HepG2 (cell line): ENCODE results near the gene OR1L4. TPM values are rescaled to one million over a fixed set of nuclear protein-coding genes. Genes with fewer than 3 reads are reported as not detected.

Experiments
- ATAC-seq: fragments of 200-7000 bp; cut with Tn5 transposase; 3 replicates; pipeline ENCODE4 v1.9.1; 2020; ENCODE audit warnings: mild to moderate bottlenecking, moderate library complexity
- BruUV-seq: library from RNA; stranded (reverse); fragments of 400-500 nt; replicated peaks from 2 replicates; lab custom pipeline; 2021; lab: Mats Ljungman, UMichigan
- CTCF ChIA-PET: fragments of 300-600 bp; formaldehyde crosslinking; extraction: SDS; loops from one replicate; lab custom pipeline; 2021; ENCODE audit warnings: low total read pairs, inconsistent platforms, low intra/inter-chr PET ratio; lab: Yijun Ruan, JAX
- POLR2A ChIA-PET: fragments of 350-600 bp; sonication (Branson Sonifier 250); formaldehyde crosslinking; loops from one replicate; lab custom pipeline; 2020; ENCODE audit warnings: antibody characterized with exemption, inconsistent platforms; lab: Yijun Ruan, JAX
- DNase-seq: peaks from one replicate; pipeline ENCODE4 v3.0.0-alpha.2; 2015; ENCODE audit warnings: low spot score
- FAIRE-seq: peaks from 3 replicates; lab custom pipeline; 2011; peaks lifted over from hg19 to GRCh38; lab: Jason Lieb, UNC
- H2AFZ ChIP-seq: one replicate; pipeline ENCODE4 v1.6.1; 2011; ENCODE audit warnings: low read length, inconsistent platforms
- H3K27ac ChIP-seq: fragments of 300-600 bp; 3 replicates; pipeline ENCODE4 v1.8.0; 2011; ENCODE audit warnings: mixed run types, mild to moderate bottlenecking, mixed read lengths, low read length, inconsistent platforms; ENCODE audit not compliant: insufficient read depth; ENCODE audit errors: extremely low read length
- H3K27me3 ChIP-seq, 2 experiments: fragments of 200-600 bp in 1 of 2; 2 replicates in 1 of 2; 3 replicates in 1 of 2; pipeline versions ENCODE4 v1.6.0 to v1.8.0; 2011; ENCODE audit warnings: low read length in 2 of 2, mild to moderate bottlenecking in 2 of 2, moderate library complexity in 2 of 2, inconsistent platforms in 1 of 2; ENCODE audit not compliant: insufficient read depth in 2 of 2, control insufficient read depth in 1 of 2
- H3K36me3 ChIP-seq, 2 experiments: fragments of 200-600 bp in 1 of 2; replicated peaks in 1 of 2; 2 replicates in 1 of 2; 3 replicates in 1 of 2; pipeline versions ENCODE4 v1.5.1 to v1.8.0; 2011; ENCODE audit warnings: low read length in 2 of 2, inconsistent platforms in 1 of 2; ENCODE audit not compliant: insufficient read depth in 2 of 2, control insufficient read depth in 1 of 2
- H3K4me1 ChIP-seq: 2 replicates; pipeline ENCODE4 v1.5.1; 2012; ENCODE audit warnings: low read length, inconsistent platforms; ENCODE audit not compliant: insufficient read depth
- H3K4me2 ChIP-seq: 2 replicates; pipeline ENCODE4 v1.6.0; 2011; ENCODE audit warnings: low read depth, low read length, inconsistent platforms
- H3K4me3 ChIP-seq, 3 experiments: fragments of 200-600 bp in 1 of 3; sonication (generic), shearing (Covaris generic) in 1 of 3; replicated peaks in 1 of 3; 2 replicates each; pipeline ENCODE4 v1.5.1; 2011 to 2016; ENCODE audit warnings: low read length in 3 of 3, inconsistent platforms in 2 of 3, low read depth in 2 of 3, mild to moderate bottlenecking in 2 of 3, control low read depth in 1 of 3, mixed read lengths in 1 of 3; ENCODE audit not compliant: insufficient read depth in 1 of 3
- H3K79me2 ChIP-seq: one replicate; pipeline ENCODE4 v1.6.1; 2011; ENCODE audit warnings: low read length, inconsistent platforms; ENCODE audit not compliant: insufficient read depth
- H3K9ac ChIP-seq: 2 replicates; pipeline ENCODE4 v1.6.0; 2011; ENCODE audit warnings: mild to moderate bottlenecking, low read depth, low read length, inconsistent platforms; ENCODE audit not compliant: insufficient read depth
- H3K9me3 ChIP-seq: 2 replicates; pipeline ENCODE4 v1.5.1; 2012; ENCODE audit warnings: mild to moderate bottlenecking, low read length
- H4K20me1 ChIP-seq: 2 replicates; pipeline ENCODE4 v1.6.0; 2011; ENCODE audit warnings: inconsistent platforms, mild to moderate bottlenecking, low read length, moderate library complexity; ENCODE audit not compliant: insufficient read depth
- ADNP ChIP-seq: sonication (generic); formaldehyde crosslinking; IDR thresholded peaks from 2 replicates; pipeline ENCODE4 v1.4.0; 2020; ENCODE audit warnings: missing genetic modification reagents
- BATF2 ChIP-seq: sonication (generic); formaldehyde crosslinking; IDR thresholded peaks from 2 replicates; pipeline ENCODE4 v1.8.0; 2022; ENCODE audit warnings: mild to moderate bottlenecking, missing genetic modification reagents, moderate library complexity
- ERF ChIP-seq: IDR thresholded peaks from 2 replicates; pipeline ENCODE4 v1.6.1; 2018; ENCODE audit warnings: missing biosample characterization, missing genetic modification reagents
- GFI1 ChIP-seq: sonication (generic); formaldehyde crosslinking; IDR thresholded peaks from 2 replicates; pipeline ENCODE4 v1.5.0; 2020; ENCODE audit warnings: missing genetic modification reagents, mild to moderate bottlenecking, borderline replicate concordance
- GLMP ChIP-seq: sonication (generic); formaldehyde crosslinking; IDR thresholded peaks from 2 replicates; pipeline ENCODE4 v1.9.0; 2021; ENCODE audit warnings: missing genetic modification reagents, mild to moderate bottlenecking, borderline replicate concordance
- PREB ChIP-seq: sonication (generic); formaldehyde crosslinking; IDR thresholded peaks from 2 replicates; pipeline ENCODE4 v1.4.0; 2020; ENCODE audit warnings: missing genetic modification reagents
- RNF2 ChIP-seq: fragments of 450-650 bp; conservative IDR thresholded peaks from 2 replicates; pipeline ENCODE4 v1.6.1; 2016; ENCODE audit warnings: low read depth
- STAT6 ChIP-seq: sonication (generic); formaldehyde crosslinking; IDR thresholded peaks from 2 replicates; pipeline ENCODE4 v1.4.0; 2020; ENCODE audit warnings: missing genetic modification reagents, mild to moderate bottlenecking, borderline replicate concordance
- ZNF317 ChIP-seq: sonication (generic); formaldehyde crosslinking; IDR thresholded peaks from 2 replicates; pipeline ENCODE4 v1.5.0; 2020; ENCODE audit warnings: mild to moderate bottlenecking, missing genetic modification reagents
- ZNF546 ChIP-seq: sonication (generic); formaldehyde crosslinking; conservative IDR thresholded peaks from 2 replicates; pipeline ENCODE4 v1.8.1; 2023; ENCODE audit warnings: mild to moderate bottlenecking, missing genetic modification reagents
- ZNF552 ChIP-seq: sonication (generic); formaldehyde crosslinking; IDR thresholded peaks from 2 replicates; pipeline ENCODE4 v1.9.0; 2022; ENCODE audit warnings: missing genetic modification reagents, mild to moderate bottlenecking, borderline replicate concordance
- ZNF800 ChIP-seq: sonication (generic); formaldehyde crosslinking; IDR thresholded peaks from 2 replicates; pipeline ENCODE4 v1.4.0; 2020; ENCODE audit warnings: missing genetic modification reagents
- WGBS: methylation state at CpG from one replicate; pipeline ENCODE4 v1.1.6; 2017; ENCODE audit warnings: low lambda C conversion rate; 5-methylcytosine and 5-hydroxymethylcytosine counted together
- in situ Hi-C: cut with HindIII; loops from 2 replicates; pipeline ENCODE4 v1.10.0; 2017; ENCODE audit warnings: low pct_unique_long_range_greater_than_20kb; ENCODE audit not compliant: extremely low pct_ligation_motif_present
- intact Hi-C: fragments of 100-400 bp; cut with micrococcal nuclease; formaldehyde crosslinking; loops from one replicate; pipeline ENCODE4 v1.10.0; 2022; ENCODE audit not compliant: unreplicated experiment
- polyA plus RNA-seq, 8 experiments: library from polyadenylated mRNA; depleted of rRNA in 3 of 8; stranded (reverse) in 7 of 8; unstranded in 1 of 8; fragments of >200 nt; fragmentation: Illumina TruSeq in 4 of 8; extraction: Trizol in 4 of 8; gene quantifications; 2 replicates each; pipeline versions ENCODE4 v1.2.1 to v1.2.3, GENCODE V29; 2011 to 2016; ENCODE audit warnings: low read depth in 4 of 8, missing spikeins in 1 of 8, mixed read lengths in 1 of 8; ENCODE audit not compliant: insufficient read depth in 1 of 8
- total RNA-seq, 5 experiments: library from RNA; depleted of rRNA; stranded (reverse); fragments of >200 nt; fragmentation: Illumina TruSeq; extraction: Trizol; gene quantifications; 2 replicates each; pipeline ENCODE4 v1.2.3, GENCODE V29; 2016; ENCODE audit warnings: low read depth in 1 of 5

OR1L4 gene
- total and polyA plus RNA-seq, 2 of the 13 experiments (the other 11 are each of a cell fraction or from before 2014, with no cell fraction given): not detected

- no TSS peak for BruUV-seq
- H3K9me3 ChIP-seq: peaks cover 11% of the 10 kb centered on the region
- no peaks in the 10 kb centered on the region for H3K4me1 ChIP-seq
- ChIA-PET POLR2A (no interaction called here), CTCF (no interaction called here)
- no peaks in the 10 kb centered on the region for H3K36me3 ChIP-seq
- no peak overlapping the region for H3K27ac ChIP-seq
- no peak for DNase-seq
- H3K79me2 ChIP-seq: no peaks in the 10 kb centered on the region
- no peaks in the 10 kb centered on the region for H3K27me3 ChIP-seq
- peak; percentile 96 for TF ChIP-seq ZNF317 (CRISPR knock-in tag)
- no peak for TF ChIP-seq ADNP (CRISPR knock-in tag)
- no peak for TF ChIP-seq PREB (CRISPR knock-in tag)
- no peak for TF ChIP-seq ZNF546 (CRISPR knock-in tag)
- TF ChIP-seq ZNF800: no peak
- no peak overlapping the region for H2AFZ ChIP-seq
- no peaks in the 10 kb centered on the region for H4K20me1 ChIP-seq
- intact Hi-C loops (no loop called here), in situ Hi-C loops (no loop called here)
- H3K9ac ChIP-seq: no peak overlapping the region
- H3K4me3 ChIP-seq: no peak overlapping the region
- ATAC-seq: no peak
- H3K4me2 ChIP-seq: no peak overlapping the region
- FAIRE-seq: no peak
Observed at GRCh38 chr9:122684851-122685250, 38.9 kb upstream of the OR1L4 start.

GRCh38 chr9:122695696-122696095, 28.1 kb upstream of the OR1L4 start:
- Histone ChIP-seq H3K27ac (no peak overlapping the region), H3K9me3 (0 out of 2 replicates have a peak, but pooled peaks cover 4% of the 10 kb centered on the region), H3K36me3 (no peaks in the 10 kb centered on the region), H3K79me2 (no peaks in the 10 kb centered on the region), H3K27me3 (no peaks in the 10 kb centered on the region), H3K4me2 (no peak overlapping the region), H3K4me1 (no peaks in the 10 kb centered on the region), H4K20me1 (no peaks in the 10 kb centered on the region), H3K4me3 (no peak overlapping the region), H2AFZ (no peak overlapping the region), H3K9ac (no peak overlapping the region)
- in situ Hi-C loops: no loop called here
- ChIA-PET POLR2A (no interaction called here), CTCF (no interaction called here)
- whole genome bisulfite sequencing: 94% methylated on average over 1 of the region's 1 CpG
- intact Hi-C loops: no loop called here
- no peak for FAIRE-seq
- no TSS peak for BruUV-seq
- no peak for ATAC-seq
- no peak for DNase-seq
- TF ChIP-seq ZNF552 (CRISPR knock-in tag): no peak
- TF ChIP-seq RNF2: no peak
- no peak for TF ChIP-seq GFI1 (CRISPR knock-in tag)
- no peak for TF ChIP-seq STAT6
- TF ChIP-seq ERF (CRISPR knock-in tag): no peak
- TF ChIP-seq BATF2 (CRISPR knock-in tag): no peak
- TF ChIP-seq GLMP (CRISPR knock-in tag): no peak
